Dermis microvascular lymphatic vessel endothelial cell (primary cell): Measurements from ENCODE around the gene CHST15. TPM values are rescaled to one million over a fixed set of nuclear protein-coding genes. Genes with fewer than 3 reads are reported as not detected.

ENCODE experiments used
- DNase-seq, 2 donors: peaks; one replicate each; pipeline versions ENCODE4 v3.0.0 to v3.0.0-alpha.2; 2010; ENCODE audit warnings: low read depth in 2 of 2
- total RNA-seq: library from RNA; depleted of rRNA; stranded (reverse); fragments of >200 nt; gene quantifications from 2 replicates; pipeline ENCODE4 v1.2.1, GENCODE V29; 2014

CHST15 gene
- total RNA-seq, result 72.9 and 114 TPM in 2 replicates

DNA sequence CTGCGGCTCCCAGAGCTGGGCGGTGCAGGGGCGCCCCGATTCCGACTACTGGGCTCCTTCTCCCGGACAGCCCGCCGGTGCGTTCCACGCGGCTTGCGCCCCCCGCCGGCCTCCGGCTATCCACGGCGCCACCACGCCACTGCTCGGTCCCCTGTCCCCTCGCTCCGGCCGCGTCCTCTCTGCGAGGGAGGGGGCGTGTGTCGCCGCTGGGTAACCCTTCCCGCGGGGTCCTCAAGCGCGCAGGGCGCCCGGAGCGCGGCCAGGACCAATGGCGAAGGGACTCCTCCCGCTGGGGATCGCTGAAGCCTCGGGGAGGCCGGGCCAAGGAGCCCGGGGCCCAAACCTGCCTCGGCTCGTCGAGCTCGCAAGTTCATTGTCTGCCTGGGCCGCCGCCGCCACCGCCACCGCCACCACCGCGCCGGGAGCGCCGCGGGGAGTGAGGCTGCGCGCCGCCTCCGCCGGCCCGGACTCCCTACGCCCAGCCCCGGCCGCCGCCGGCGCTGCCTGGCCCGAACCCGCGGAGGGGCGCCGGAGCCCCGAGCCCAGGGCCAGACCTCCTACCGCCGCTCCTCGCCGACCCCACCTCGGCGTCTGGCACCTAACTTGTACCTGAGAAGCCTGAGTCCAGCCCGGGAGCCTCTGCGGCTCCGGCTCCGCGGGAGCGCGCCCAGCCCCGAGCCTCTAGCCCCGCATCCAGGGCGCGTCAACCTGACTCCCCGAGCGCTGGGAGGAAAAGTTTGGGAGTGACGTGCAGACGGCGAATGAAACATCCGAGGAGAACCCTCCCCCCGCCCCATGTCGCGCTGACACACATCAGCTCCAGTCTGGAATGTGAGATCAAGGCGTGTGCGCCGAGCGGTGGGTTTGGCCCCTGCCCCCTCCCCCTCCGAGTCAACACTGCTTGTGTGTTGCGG, at the start of gene CHST15:
Gene CHST15 (minus strand): TSS at position 739 of the 914 bp plus-strand sequence. CDS start 47,386 bp downstream, outside the sequence.
- peak; percentile 56 to 78 for DNase-seq

DNA sequence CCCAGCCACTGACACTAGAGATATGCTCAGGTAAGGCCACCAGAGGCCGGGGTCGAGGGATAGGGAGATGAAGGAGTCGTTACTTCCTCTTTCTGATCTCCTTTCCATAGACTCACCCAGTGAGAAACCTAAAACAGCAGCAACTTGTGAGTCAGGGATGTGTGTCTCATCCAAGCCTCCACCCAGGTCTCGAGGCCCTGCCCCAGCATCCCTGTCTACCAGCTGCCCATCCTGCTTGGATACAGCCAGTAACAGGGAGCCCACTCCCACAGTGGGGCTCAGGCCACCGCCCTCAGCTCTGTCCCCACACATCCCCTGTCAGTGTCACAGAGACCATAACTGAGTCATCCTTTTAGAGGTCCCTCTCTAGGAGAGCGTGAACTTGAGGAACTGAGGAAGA, 49.6 kb upstream of the CHST15 start:
- DNase-seq, result no peak

DNA sequence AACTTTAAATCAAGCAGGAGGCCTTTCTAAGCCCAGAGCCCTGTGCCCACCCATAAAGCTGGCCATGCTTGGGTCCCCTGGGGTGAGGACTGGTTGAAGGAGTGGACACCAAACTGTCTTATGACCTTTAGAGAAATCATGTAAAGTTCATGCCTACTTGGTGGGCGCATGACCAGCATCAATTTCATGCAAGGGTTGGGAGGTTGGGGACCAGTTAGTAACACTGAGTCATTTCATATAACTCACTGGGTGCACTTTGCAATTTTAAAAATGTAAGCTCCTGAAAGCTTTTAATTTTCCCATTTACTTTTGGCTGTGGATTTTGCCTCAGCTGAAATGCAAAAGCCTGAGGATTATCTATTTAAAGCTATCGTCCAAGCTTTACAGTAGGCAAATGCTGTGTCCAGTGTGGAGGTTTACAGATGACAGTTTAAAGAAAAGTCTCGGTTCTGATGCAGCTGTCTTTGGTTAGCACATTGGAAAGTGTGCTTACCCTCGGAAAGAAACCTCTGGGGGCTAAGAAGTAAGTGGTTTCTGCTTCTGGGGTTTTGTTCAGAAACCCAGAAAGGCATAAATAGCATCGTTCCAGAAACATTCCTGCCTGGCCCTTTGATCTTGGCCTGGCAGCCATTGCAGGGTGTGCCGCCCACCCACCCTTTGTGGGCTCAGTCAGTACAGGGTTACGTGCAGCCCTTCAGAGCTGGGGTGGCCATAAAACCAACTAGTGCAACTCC, 48.8 kb upstream of the CHST15 start:
- no peak for DNase-seq

- DNase-seq, result no peak
Measured at GRCh38 chr10:124138883-124139348, 45.5 kb upstream of the CHST15 start.

DNA sequence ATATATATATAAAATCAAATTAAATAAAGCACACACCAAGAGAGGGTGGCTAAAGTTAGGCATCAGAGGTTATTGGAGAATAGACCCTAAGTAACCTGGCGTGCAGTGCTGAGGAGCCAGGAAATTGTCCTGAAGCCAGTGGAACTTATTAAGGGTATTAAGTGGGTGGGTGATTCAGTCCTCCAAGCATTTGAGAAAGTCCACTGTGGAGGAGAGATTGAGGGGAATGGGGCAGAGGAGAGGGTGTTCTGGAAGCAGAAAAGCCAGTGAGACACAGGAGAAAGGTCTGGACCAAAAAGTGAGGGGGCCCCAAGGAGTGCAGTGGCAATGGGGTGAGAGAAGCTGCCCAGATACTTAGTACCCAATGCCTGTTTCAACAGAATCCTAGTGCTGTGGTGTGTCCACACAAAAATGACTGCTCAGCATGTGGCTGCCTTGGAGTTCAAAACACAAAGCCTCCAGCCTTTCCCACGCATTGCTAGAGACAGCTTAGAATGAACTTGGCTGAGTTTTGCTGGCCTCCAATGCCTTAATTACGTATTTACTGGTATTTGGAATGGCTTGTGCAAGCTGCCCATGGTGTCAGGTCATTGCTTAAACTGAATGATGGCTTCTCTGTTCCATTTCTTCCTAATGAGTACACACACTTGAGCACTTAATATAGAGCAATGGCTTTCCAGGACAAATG, 44.9 kb upstream of the CHST15 start:
- no peak for DNase-seq

DNA sequence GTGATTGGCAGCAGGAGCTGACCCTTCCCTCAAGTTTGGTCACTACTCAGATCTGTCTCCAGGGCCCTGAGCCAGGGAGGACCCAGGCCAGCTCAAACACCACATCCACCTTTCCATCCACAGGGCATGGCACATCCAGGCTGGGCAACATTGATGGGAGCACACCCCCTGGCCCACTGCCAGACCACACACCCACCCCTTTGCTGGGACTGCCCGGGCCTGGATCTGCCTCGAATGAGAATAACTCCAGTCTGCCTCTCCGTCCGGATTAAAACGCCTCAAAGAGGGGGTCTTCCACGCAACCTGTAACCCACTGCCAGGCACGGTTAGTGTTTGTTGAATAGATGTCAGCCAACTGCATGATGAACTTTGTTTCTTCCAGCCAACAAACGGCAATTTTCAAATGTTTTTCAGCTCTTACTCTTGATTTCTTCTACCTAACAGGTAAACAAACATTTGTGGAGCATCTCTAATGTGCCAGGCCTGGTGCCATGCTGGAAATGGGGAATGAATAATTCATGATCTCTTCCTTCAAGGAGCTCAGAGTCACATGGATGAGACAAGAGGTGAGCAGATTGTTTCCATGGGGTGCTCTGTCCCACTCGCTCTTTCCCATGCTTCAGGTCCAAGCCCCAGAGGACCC, 41.0 kb upstream of the CHST15 start:
- no peak for DNase-seq

DNA sequence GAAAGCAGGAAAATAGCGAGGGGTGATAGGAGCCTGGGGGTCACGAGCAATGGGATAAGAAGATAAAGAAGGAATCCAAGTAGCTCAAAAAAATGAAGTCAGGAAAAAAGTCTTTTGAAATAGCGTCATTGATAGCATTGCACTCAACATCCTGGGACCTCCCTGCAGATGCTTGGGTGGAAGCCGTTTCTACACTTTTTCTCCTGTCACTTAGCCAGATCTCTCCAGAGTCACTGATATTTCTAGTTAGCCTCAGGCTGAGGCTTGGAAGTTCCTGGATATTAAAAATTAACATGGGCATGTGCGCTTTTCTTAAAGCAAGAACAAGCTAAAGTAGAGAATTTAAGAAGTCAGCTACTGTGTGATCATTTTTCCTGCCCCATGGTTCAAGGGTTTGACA, 39.5 kb upstream of the CHST15 start:
- DNase-seq, result no peak

GRCh38 chr10:124132306-124132705, 38.9 kb upstream of the CHST15 start:
- DNase-seq, result no peak

DNA sequence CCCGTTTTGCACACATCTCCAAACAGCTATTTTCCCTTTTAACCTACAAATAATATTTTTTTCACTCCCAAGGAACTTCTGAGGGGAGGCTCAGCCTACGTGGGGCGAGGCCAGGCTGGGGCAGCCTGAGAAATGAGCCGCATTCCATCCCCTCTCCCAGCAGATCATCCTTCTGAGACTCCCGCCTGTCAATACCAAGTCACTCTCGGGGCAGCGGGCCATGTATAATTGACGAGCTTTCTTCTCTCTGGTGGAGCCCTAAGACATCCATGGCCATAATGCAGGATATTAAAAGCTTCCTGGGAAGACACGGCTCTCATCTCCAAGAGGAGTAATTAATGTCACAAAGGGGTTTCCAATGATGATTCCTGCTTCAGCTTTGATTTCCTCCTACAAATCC, 37.8 kb upstream of the CHST15 start:
- no peak for DNase-seq

GRCh38 chr10:124130198-124130900, 37.0 kb upstream of the CHST15 start:
- no peak for DNase-seq

GRCh38 chr10:124129471-124129870, 36.1 kb upstream of the CHST15 start:
- DNase-seq, result no peak

DNA sequence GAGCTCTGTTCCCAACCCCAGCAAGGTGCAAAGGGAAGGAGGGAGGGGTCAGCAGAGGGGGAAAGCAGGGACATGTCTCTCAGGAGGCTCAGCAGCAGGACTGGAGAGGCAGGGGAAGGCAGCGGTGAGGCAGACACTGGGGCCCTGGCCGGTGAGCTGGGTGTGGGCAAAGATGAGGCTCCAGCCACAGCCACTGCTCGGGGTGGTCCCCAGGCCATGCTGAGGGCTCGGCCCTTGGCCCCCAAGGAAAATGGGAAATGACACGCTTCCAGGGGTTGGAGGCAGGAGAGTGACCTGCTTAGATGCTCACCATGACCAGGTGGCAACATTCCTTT, 35.4 kb upstream of the CHST15 start:
- DNase-seq, result no peak

DNA sequence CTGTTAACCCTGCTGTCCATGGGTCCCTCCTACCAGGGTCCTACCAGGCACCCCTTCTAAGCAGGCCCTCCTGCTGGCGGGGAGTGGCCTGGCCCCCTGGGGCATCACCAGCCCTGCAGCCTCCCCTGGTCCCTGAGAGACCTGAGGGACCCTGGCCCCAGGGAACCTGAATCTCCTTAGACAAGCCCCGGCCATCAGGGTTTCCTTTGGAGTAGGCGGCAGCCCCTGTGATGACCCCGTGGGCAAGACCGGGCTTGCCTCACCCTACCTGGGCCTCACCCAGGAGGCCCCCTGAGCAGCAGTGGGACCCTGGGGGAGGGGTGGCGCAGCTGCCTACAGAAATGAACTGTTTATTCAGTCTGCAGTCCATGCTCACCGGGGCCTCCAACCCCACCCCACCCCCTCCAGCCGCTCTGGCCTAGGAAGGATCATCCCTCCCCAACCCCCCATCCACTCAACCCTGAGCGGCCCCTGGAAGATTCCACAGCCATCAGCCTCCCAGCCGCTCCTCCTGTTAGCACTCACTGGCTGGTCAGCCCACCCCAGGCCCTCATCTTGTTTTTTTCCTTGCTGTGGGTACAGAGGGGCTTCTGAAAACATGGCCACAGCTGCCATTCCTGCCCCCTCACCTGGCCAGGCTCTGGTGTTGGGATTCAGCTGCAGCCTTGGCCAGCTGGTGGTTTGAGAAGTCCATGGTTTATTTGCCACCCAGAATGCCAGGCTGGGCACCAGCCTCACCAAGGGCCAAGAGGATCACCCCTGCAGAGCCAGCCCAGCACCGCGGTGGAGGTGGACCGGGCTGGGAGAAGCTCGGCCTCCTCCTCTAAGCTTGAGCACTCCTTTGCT, 34.8 kb upstream of the CHST15 start:
- DNase-seq, result no peak

GRCh38 chr10:124127563-124127962, 34.2 kb upstream of the CHST15 start:
- DNase-seq, result no peak

DNA sequence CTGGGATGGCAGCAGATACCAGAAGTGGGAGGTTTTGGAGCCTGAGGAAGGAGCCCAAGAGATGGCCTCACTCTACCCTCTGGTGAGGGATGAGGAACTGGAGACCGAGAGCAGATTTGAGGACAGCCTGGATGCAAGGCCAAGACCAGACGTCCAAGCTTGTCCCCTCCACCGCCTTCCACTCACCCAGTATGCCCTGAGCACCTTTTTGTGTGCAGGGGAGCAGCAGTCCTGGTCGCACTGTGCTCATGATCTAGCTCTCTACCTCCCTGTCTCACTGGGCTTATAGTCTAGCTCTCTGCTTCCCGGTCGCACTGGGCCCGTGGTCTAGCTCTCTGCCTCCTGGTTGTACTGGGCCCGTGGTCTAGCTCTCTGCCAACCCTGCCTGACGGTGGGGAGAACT, 33.6 kb upstream of the CHST15 start:
- DNase-seq, result no peak

DNA sequence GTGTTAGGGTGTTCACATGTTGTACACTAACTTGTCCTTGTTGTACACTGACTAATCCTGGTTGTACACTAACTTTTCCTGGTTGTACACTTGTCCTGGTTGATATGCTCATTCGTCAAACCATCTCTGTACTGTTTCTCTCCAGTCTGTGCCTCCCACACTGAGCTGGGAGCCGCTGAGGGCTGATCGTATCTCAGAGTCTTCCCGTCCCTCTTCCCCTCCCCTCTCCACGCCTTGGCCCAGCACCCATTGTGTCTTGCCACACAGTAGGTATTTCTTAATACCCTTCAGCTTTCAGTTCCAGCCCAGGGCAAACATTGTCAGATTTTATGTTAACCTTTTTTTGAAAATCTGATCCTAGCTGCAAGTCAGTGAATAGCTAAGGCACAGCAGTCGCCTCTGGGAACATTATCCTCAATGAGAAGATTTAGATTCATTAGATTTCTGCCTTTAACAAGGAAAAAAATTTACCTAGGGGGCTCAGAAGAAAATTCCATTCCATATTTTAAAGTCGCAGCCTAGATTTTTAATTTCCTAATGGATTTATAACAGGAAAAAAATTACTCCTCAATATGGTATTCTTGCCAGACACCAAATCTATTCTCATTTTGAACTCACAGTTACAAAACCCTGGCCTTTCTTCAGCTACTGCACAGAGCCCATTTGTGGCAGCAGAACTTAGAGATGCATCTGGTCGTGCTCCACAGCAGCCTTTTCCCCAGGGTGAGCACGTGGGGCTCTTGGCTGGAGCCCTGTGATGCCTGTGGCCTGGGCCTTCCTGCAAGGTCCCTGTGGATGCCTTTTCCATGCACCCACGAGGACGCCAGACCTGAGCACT, 33.0 kb upstream of the CHST15 start:
- no peak for DNase-seq

DNA sequence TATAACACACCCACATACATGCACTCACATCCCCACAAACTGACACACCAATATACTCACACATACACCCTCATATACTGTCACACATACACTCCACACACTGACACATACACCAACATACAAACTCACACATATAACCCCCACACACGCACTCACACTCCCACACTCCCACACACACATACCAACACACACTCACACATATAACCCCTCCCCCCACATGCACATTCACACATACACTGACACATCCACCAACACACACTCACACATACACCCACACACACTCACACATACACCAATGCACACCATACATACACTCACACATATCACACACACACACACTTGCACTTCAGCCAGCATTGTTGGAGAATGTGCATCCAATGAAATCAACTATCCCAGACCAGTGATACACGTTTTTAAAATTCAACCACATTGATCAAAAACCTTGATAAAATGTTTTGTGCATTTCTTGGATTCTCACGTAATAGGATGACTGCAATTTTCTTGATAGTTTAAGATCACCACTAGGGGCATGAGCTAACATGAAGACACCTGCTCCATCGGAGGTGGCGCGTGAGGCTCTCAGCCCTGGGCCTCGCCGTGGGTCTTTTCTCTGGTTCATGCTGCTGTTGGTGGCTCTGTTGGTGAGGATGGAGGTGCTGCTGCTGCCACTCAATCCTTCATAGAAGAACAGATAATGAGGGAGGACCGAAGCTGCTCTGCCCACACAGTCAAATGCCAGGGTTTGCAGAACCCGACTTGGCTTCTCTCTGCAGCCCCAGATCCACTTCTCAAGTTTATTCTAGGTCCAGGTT, 32.1 kb upstream of the CHST15 start:
- DNase-seq, result no peak

DNA sequence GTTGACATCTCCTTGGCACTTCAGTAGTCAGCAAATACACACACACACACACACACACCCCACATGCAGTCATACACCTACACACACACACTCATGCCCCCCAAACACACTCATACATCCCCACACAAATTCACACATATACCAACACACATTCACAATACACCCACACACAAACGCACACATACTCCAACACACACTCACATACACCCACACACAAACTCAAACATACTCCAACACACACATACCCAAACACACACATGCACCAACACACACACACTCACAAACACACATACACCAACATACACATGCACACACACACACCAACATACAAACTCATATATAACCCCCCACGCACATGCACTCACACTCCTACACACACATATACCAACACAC, 31.4 kb upstream of the CHST15 start:
- no peak for DNase-seq
